NCI-H446 (cell line): ENCODE measurements around the gene AUNIP.

Source experiments
- DNase-seq, 2 experiments: peaks; one replicate each; lab custom pipeline; 2025; lab: John Stamatoyannopoulos, UW

Gene AUNIP

GRCh38 chr1:25809283-25809926 is 49.9 kb downstream of the AUNIP start:
- no peak for DNase-seq

- no peak for DNase-seq
Measured at GRCh38 chr1:25808481-25809244, 50.6 kb downstream of the AUNIP start.

GRCh38 chr1:25807480-25808390 is 51.5 kb downstream of the AUNIP start:
- DNase-seq, result no peak

GRCh38 chr1:25806418-25806817 is 52.8 kb downstream of the AUNIP start:
- peak in 1 of 2 experiments; percentile 63 for DNase-seq

- peak in 1 of 2 experiments; percentile 53 for DNase-seq
Measured at GRCh38 chr1:25805863-25806225, 53.4 kb downstream of the AUNIP start.

- DNase-seq, result no peak
Measured at GRCh38 chr1:25804964-25805862, 54.0 kb downstream of the AUNIP start.

- DNase-seq, result no peak
Measured at GRCh38 chr1:25804244-25804963, 54.9 kb downstream of the AUNIP start.

GRCh38 chr1:25803368-25803767 is 55.9 kb downstream of the AUNIP start:
- DNase-seq, result no peak

GRCh38 chr1:25802915-25803314 is 56.3 kb downstream of the AUNIP start:
- DNase-seq, result no peak

GRCh38 chr1:25800703-25801377 is 58.4 kb downstream of the AUNIP start:
- no peak for DNase-seq

- peak in 1 of 2 experiments; percentile 71 for DNase-seq
Measured at GRCh38 chr1:25799935-25800702, 59.1 kb downstream of the AUNIP start, which contains the start of gene SELENON. Gene SELENON, plus strand, starts transcription at chr1:25800193. Its CDS starts 38 bp downstream, at chr1:25800231.

GRCh38 chr1:25799352-25799934 is 59.8 kb downstream of the AUNIP start:
- DNase-seq, result peak in 1 of 2 experiments; percentile 59

GRCh38 chr1:25798666-25799351 is 60.4 kb downstream of the AUNIP start:
- DNase-seq, result no peak

GRCh38 chr1:25797939-25798338 is 61.3 kb downstream of the AUNIP start:
- peak; percentile 20 to 51 for DNase-seq

GRCh38 chr1:25796811-25797458 is 62.3 kb downstream of the AUNIP start:
- peak; percentile 88 to 94 for DNase-seq

- no peak for DNase-seq
Measured at GRCh38 chr1:25795946-25796810, 63.1 kb downstream of the AUNIP start.

- DNase-seq, result no peak
Measured at GRCh38 chr1:25795211-25795610, 64.0 kb downstream of the AUNIP start.
